B cell (primary cell): Measurements from ENCODE around the gene C2CD3. TPM values are rescaled to one million over a fixed set of nuclear protein-coding genes. Genes with fewer than 3 reads are reported as not detected.
A peak's percentile ranks its signal among the peaks of the same experiment; 100 is the strongest.

Experiments used
- ATAC-seq: fragments of 200-7000 bp; cut with Tn5 transposase; one replicate; pipeline ENCODE4 v1.10.0; 2021; ENCODE audit warnings: low read depth, mild to moderate bottlenecking, moderate number of reproducible peaks, moderate library complexity
- CTCF ChIA-PET: fragments of 350-600 bp; sonication (Branson Sonifier 250); formaldehyde crosslinking; loops from one replicate; lab custom pipeline; 2021; ENCODE audit warnings: antibody characterized with exemption, inconsistent platforms; lab: Charles Lee
- POLR2A ChIA-PET: fragments of 350-600 bp; sonication (Branson Sonifier 250); formaldehyde crosslinking; loops from one replicate; lab custom pipeline; 2021; ENCODE audit warnings: antibody characterized with exemption; lab: Charles Lee
- DNase-seq: peaks from one replicate; pipeline ENCODE4 v3.0.0; 2013
- H2AFZ ChIP-seq: 2 replicates; pipeline ENCODE4 v1.6.1; 2012; ENCODE audit warnings: mild to moderate bottlenecking, low read depth, low read length; ENCODE audit not compliant: insufficient read depth, poor library complexity, severe bottlenecking
- H3K27ac ChIP-seq, 2 donors: 1 replicate in 1 of 2; 2 replicates in 1 of 2; pipeline ENCODE4 v1.5.1; 2012 to 2013; ENCODE audit warnings: low read length in 2 of 2, mild to moderate bottlenecking in 2 of 2, moderate library complexity in 1 of 2
- H3K27me3 ChIP-seq, 4 experiments: fragments of 200-600 bp in 1 of 4; sonication (generic) in 1 of 4; replicated peaks in 1 of 4; 1 replicate in 2 of 4; 2 replicates in 2 of 4; pipeline versions ENCODE4 v1.6.1 to v1.7.0; 2013 to 2016; ENCODE audit warnings: low read length in 3 of 4, mild to moderate bottlenecking in 2 of 4, mixed read lengths in 1 of 4, moderate library complexity in 1 of 4; ENCODE audit not compliant: insufficient read depth in 4 of 4, control insufficient read depth in 3 of 4; ENCODE audit errors: control extremely low read depth in 1 of 4
- H3K36me3 ChIP-seq, 2 experiments: replicated peaks in 1 of 2; 1 replicate in 1 of 2; 2 replicates in 1 of 2; pipeline versions ENCODE4 v1.6.1 to v1.7.1; 2013; ENCODE audit warnings: low read length in 1 of 2; ENCODE audit not compliant: insufficient read depth in 2 of 2, control insufficient read depth in 1 of 2; ENCODE audit errors: control extremely low read depth in 1 of 2, extremely low read depth in 1 of 2
- H3K4me1 ChIP-seq, 2 donors: fragments of 200-600 bp in 1 of 2; sonication (generic) in 1 of 2; 1 replicate in 1 of 2; 2 replicates in 1 of 2; pipeline versions ENCODE4 v1.5.1 to v1.6.1; 2013 to 2017; ENCODE audit warnings: low read length in 2 of 2; ENCODE audit not compliant: control insufficient read depth in 2 of 2, insufficient read depth in 2 of 2
- H3K4me2 ChIP-seq: replicated peaks from 2 replicates; pipeline ENCODE3; 2012; ENCODE audit warnings: mild to moderate bottlenecking, low read depth, low read length; ENCODE audit not compliant: poor library complexity, severe bottlenecking
- H3K4me3 ChIP-seq, 5 experiments: fragments of 200-600 bp in 1 of 5; sonication (generic) in 1 of 5; 1 replicate in 3 of 5; 2 replicates in 2 of 5; pipeline versions ENCODE4 v1.5.1 to v1.7.0; 2011 to 2016; ENCODE audit warnings: low read length in 4 of 5, mild to moderate bottlenecking in 4 of 5, low read depth in 2 of 5, control low read depth in 1 of 5, moderate library complexity in 1 of 5; ENCODE audit not compliant: insufficient read depth in 1 of 5; ENCODE audit errors: control extremely low read depth in 1 of 5, extremely low read depth in 1 of 5
- H3K79me2 ChIP-seq: fragments of 200-600 bp; sonication (generic); one replicate; pipeline ENCODE4 v1.6.0; 2016; ENCODE audit warnings: low read length; ENCODE audit not compliant: control insufficient read depth, insufficient read depth
- H3K9ac ChIP-seq: fragments of 200-600 bp; sonication (generic); 2 replicates; pipeline ENCODE4 v1.6.1; 2017; ENCODE audit warnings: mild to moderate bottlenecking, low read length, moderate library complexity
- H3K9me3 ChIP-seq, 3 donors: one replicate each; pipeline versions ENCODE4 v1.6.1 to v1.7.1; 2013; ENCODE audit warnings: low read length in 2 of 3; ENCODE audit not compliant: control insufficient read depth in 2 of 3, insufficient read depth in 1 of 3; ENCODE audit errors: control extremely low read depth in 1 of 3
- H4K20me1 ChIP-seq: 2 replicates; pipeline ENCODE4 v1.6.0; 2012; ENCODE audit warnings: mild to moderate bottlenecking, low read length; ENCODE audit not compliant: insufficient read depth, control insufficient read depth, poor library complexity, severe bottlenecking
- H3K27ac Mint-ChIP-seq: one replicate; pipeline ENCODE4 v1.8.0; 2021; ENCODE audit warnings: mixed read lengths
- H3K27me3 Mint-ChIP-seq: one replicate; pipeline ENCODE4 v1.8.0; 2021; ENCODE audit warnings: mixed read lengths
- H3K4me1 Mint-ChIP-seq: one replicate; pipeline ENCODE4 v1.8.0; 2021; ENCODE audit warnings: mixed read lengths
- H3K4me3 Mint-ChIP-seq: one replicate; pipeline ENCODE4 v1.8.0; 2021; ENCODE audit warnings: mixed read lengths
- H3K9me3 Mint-ChIP-seq: one replicate; pipeline ENCODE4 v1.8.0; 2022; ENCODE audit warnings: mixed read lengths; ENCODE audit not compliant: insufficient read depth
- CTCF ChIP-seq: fragments of 200-600 bp; IDR thresholded peaks from one replicate; pipeline ENCODE4 v1.8.0; 2022; ENCODE audit warnings: antibody characterized with exemption, mild to moderate bottlenecking
- EZH2 ChIP-seq: IDR thresholded peaks from 2 replicates; pipeline ENCODE4 v1.6.1; 2012; ENCODE audit warnings: borderline replicate concordance, low read depth, mild to moderate bottlenecking, moderate library complexity, low read length; ENCODE audit not compliant: insufficient read depth, poor library complexity, severe bottlenecking
- WGBS: methylation state at CpG from one replicate; pipeline ENCODE4 v1.1.5; 2013; ENCODE audit warnings: missing lambda C conversion rate; ENCODE audit not compliant: insufficient coverage; 5-methylcytosine and 5-hydroxymethylcytosine counted together
- intact Hi-C: fragments of 100-400 bp; cut with micrococcal nuclease; formaldehyde crosslinking; loops from one replicate; pipeline ENCODE4 v1.10.0; 2022
- polyA minus RNA-seq: library from RNA; depleted of rRNA, polyadenylated mRNA; stranded (reverse); fragments of >200 nt; gene quantifications from 2 replicates; pipeline ENCODE4 v1.2.3, GENCODE V29; 2012
- polyA plus RNA-seq: library from polyadenylated mRNA; depleted of rRNA; stranded (reverse); fragments of >200 nt; gene quantifications from 2 replicates; pipeline ENCODE4 v1.2.3, GENCODE V29; 2012
- total RNA-seq, 2 donors: library from RNA; stranded (reverse); fragments of 120-200 nt in 1 of 2; gene quantifications; 1 replicate in 1 of 2; 2 replicates in 1 of 2; pipeline versions ENCODE4 v1.2.3 to v1.2.4, GENCODE V29; 2013 to 2022

The C2CD3 gene
- total RNA-seq (63.9 and 69.0 TPM in 2 replicates), polyA plus RNA-seq (17.2 and 19.8 TPM in 2 replicates), polyA minus RNA-seq (22.2 and 48.0 TPM in 2 replicates)
- 24.2 TPM for total RNA-seq (2013)

- Mint-ChIP-seq H3K27ac (no peak within 1 kb of the TSS), H3K27me3 (no peaks in the 10 kb centered on the region), H3K9me3 (no peaks in the 10 kb centered on the region), H3K4me3 (no peak within 1 kb of the TSS), H3K4me1 (peaks cover 6% of the 10 kb centered on the region)
- H3K79me2 ChIP-seq: peaks cover 42% of the 10 kb centered on the region
- peak; percentile 99 for DNase-seq
- H3K9me3 ChIP-seq: no peaks in the 10 kb centered on the region
- WGBS: under 1% methylated on average over 64 of the region's 68 CpGs
- peaks cover 1 to 14% of the 10 kb centered on the region in 2 experiments for H3K36me3 ChIP-seq
- H3K9ac ChIP-seq: peak within 1 kb of the TSS; percentile 92
- peak within 1 kb of the TSS; percentile 99 for H2AFZ ChIP-seq
- H4K20me1 ChIP-seq: no peaks in the 10 kb centered on the region
- ATAC-seq: peak; percentile 94
- peak within 1 kb of the TSS; percentile 82 to 95 (median 85) for H3K4me3 ChIP-seq
- peak within 1 kb of the TSS; percentile 73 to 80 for H3K27ac ChIP-seq
- TF ChIP-seq EZH2: no peak
- TF ChIP-seq CTCF: peak; percentile 11
- H3K4me2 ChIP-seq: peak within 1 kb of the TSS; percentile 96
- POLR2A ChIA-PET: interaction anchor here (0.6 to 2.3 kb wide), 7 partner anchors 189 to 1102 kb away, joined by 3 to 8 read pairs (median 4); partner anchors contain the start of genes RAB6A and UCP2
- intact Hi-C loops: loop anchor here (1.0 to 5.0 kb wide), 5 partner anchors 188 to 576 kb away; partner anchors contain the start of genes COA4, PAAF1, RAB6A and RNF169
- peaks cover 22 to 26% of the 10 kb centered on the region in 2 donors for H3K4me1 ChIP-seq
- no peaks in the 10 kb centered on the region for H3K27me3 ChIP-seq
- CTCF ChIA-PET: interaction anchor here (0.6 to 1.2 kb wide), 4 partner anchors 88 to 207 kb away, joined by 3 to 6 read pairs (median 4); no protein-coding TSS in a partner anchor
Measured at GRCh38 chr11:74170694-74171629, at the start of gene C2CD3, which contains the start of gene PPME1. TSS of gene C2CD3 (minus strand) at chr11:74171002. CDS start at chr11:74170792, 210 bp downstream. TSS of gene PPME1 (plus strand) at chr11:74171289. CDS start at chr11:74171422, 133 bp downstream.
